NT2/D1 (cell line): ENCODE results near the gene PCDH12.

ENCODE experiments used
- SUZ12 ChIP-seq: IDR thresholded peaks from 2 replicates; pipeline ENCODE4 v1.6.1; 2011; ENCODE audit not compliant: insufficient read length, insufficient read depth; ENCODE audit errors: extremely low read depth
- YY1 ChIP-seq: IDR thresholded peaks from 2 replicates; pipeline ENCODE4 v1.6.1; 2011; ENCODE audit not compliant: insufficient read length, insufficient read depth
- ZNF274 ChIP-seq: IDR thresholded peaks from 2 replicates; pipeline ENCODE4 v1.6.1; 2011; ENCODE audit warnings: mild to moderate bottlenecking, low read depth, low read length

DNA sequence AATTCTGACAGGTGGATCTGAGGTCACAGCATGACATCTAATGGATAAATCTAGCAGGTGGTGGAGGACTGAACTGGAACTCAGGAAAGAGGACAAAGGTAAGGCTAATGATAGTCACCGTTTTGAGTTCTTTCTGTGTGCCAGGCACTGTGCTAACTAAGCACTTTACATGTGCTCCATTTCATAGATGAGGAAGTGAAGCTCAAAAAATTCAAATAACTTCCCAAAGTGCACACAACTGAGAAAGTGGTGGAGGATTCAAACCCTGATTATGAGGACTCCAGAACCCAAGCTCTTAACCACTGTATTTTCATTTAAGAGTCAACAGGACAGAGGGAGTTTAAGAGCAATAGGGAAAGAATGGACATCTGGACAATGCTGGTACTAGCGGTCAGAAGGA is 41.5 kb downstream of the PCDH12 start:
- no peak for TF ChIP-seq ZNF274
- TF ChIP-seq YY1 = no peak
- TF ChIP-seq SUZ12 = no peak
